IPS-15b (cell line): ENCODE results near the gene RPL5.

ENCODE experiments used
- H3K27me3 ChIP-seq: one replicate; pipeline ENCODE4 v1.6.1; 2013; ENCODE audit warnings: low read length; ENCODE audit not compliant: control insufficient read depth, insufficient read depth
- H3K36me3 ChIP-seq: one replicate; pipeline ENCODE4 v1.6.1; 2013; ENCODE audit warnings: low read length; ENCODE audit not compliant: control insufficient read depth, insufficient read depth
- H3K4me1 ChIP-seq: one replicate; pipeline ENCODE4 v1.6.1; 2013; ENCODE audit warnings: mild to moderate bottlenecking, low read length; ENCODE audit not compliant: control insufficient read depth, insufficient read depth
- H3K4me3 ChIP-seq: one replicate; pipeline ENCODE4 v1.5.1; 2013; ENCODE audit warnings: low read depth, low read length
- H3K9ac ChIP-seq: one replicate; pipeline ENCODE4 v1.6.1; 2013; ENCODE audit warnings: low read depth, mild to moderate bottlenecking, low read length
- H3K9me3 ChIP-seq: one replicate; pipeline ENCODE4 v1.6.1; 2013; ENCODE audit warnings: mild to moderate bottlenecking, low read length; ENCODE audit not compliant: control insufficient read depth, insufficient read depth

The RPL5 gene

GRCh38 chr1:92859400-92860039 is 27.7 kb downstream of the RPL5 start:
- Histone ChIP-seq H3K9me3 (no peaks in the 10 kb centered on the region), H3K9ac (no peak overlapping the region), H3K4me3 (no peak overlapping the region), H3K27me3 (no peaks in the 10 kb centered on the region), H3K4me1 (no peaks in the 10 kb centered on the region), H3K36me3 (no peaks in the 10 kb centered on the region)

- no peaks in the 10 kb centered on the region for H3K4me1 ChIP-seq
- no peaks in the 10 kb centered on the region for H3K27me3 ChIP-seq
- no peak overlapping the region for H3K4me3 ChIP-seq
- no peaks in the 10 kb centered on the region for H3K9me3 ChIP-seq
- no peaks in the 10 kb centered on the region for H3K36me3 ChIP-seq
- H3K9ac ChIP-seq = no peak overlapping the region
Observed at GRCh38 chr1:92862605-92863004, 30.8 kb downstream of the RPL5 start.

GRCh38 chr1:92864131-92864530 is 32.3 kb downstream of the RPL5 start:
- Histone ChIP-seq H3K36me3 (no peaks in the 10 kb centered on the region), H3K27me3 (no peaks in the 10 kb centered on the region)

GRCh38 chr1:92870591-92870990 is 38.8 kb downstream of the RPL5 start:
- Histone ChIP-seq H3K4me1 (no peaks in the 10 kb centered on the region), H3K9ac (no peak overlapping the region), H3K4me3 (no peak overlapping the region), H3K27me3 (no peaks in the 10 kb centered on the region), H3K36me3 (no peaks in the 10 kb centered on the region), H3K9me3 (no peaks in the 10 kb centered on the region)

More at GRCh38 chr1:92864131-92864530, 32.3 kb downstream of the RPL5 start:
- Histone ChIP-seq H3K4me1 (no peaks in the 10 kb centered on the region), H3K4me3 (no peak overlapping the region), H3K9ac (no peak overlapping the region), H3K9me3 (no peaks in the 10 kb centered on the region)

- H3K4me3 ChIP-seq = no peak overlapping the region
- H3K4me1 ChIP-seq = no peaks in the 10 kb centered on the region
- H3K27me3 ChIP-seq = no peaks in the 10 kb centered on the region
- H3K9ac ChIP-seq = no peak overlapping the region
- H3K9me3 ChIP-seq = no peaks in the 10 kb centered on the region
- H3K36me3 ChIP-seq = no peaks in the 10 kb centered on the region
Observed at GRCh38 chr1:92872719-92873118, 40.9 kb downstream of the RPL5 start.

GRCh38 chr1:92874987-92875386 is 43.1 kb downstream of the RPL5 start:
- Histone ChIP-seq H3K27me3 (no peaks in the 10 kb centered on the region), H3K9ac (no peak overlapping the region), H3K36me3 (no peaks in the 10 kb centered on the region), H3K9me3 (no peaks in the 10 kb centered on the region), H3K4me1 (no peaks in the 10 kb centered on the region), H3K4me3 (no peak overlapping the region)

- no peaks in the 10 kb centered on the region for H3K36me3 ChIP-seq
- no peaks in the 10 kb centered on the region for H3K27me3 ChIP-seq
- no peaks in the 10 kb centered on the region for H3K9me3 ChIP-seq
- H3K4me3 ChIP-seq = no peak overlapping the region
- no peak overlapping the region for H3K9ac ChIP-seq
- no peaks in the 10 kb centered on the region for H3K4me1 ChIP-seq
Observed at GRCh38 chr1:92876351-92876750, 44.5 kb downstream of the RPL5 start.

GRCh38 chr1:92877081-92877711 is 45.4 kb downstream of the RPL5 start:
- no peak overlapping the region for H3K4me3 ChIP-seq
- H3K36me3 ChIP-seq = no peaks in the 10 kb centered on the region
- no peaks in the 10 kb centered on the region for H3K4me1 ChIP-seq
- H3K9me3 ChIP-seq = no peaks in the 10 kb centered on the region
- H3K9ac ChIP-seq = no peak overlapping the region
- no peaks in the 10 kb centered on the region for H3K27me3 ChIP-seq

GRCh38 chr1:92877792-92878191 is 46.0 kb downstream of the RPL5 start:
- Histone ChIP-seq H3K36me3 (no peaks in the 10 kb centered on the region), H3K9ac (no peak overlapping the region), H3K27me3 (no peaks in the 10 kb centered on the region), H3K4me1 (no peaks in the 10 kb centered on the region), H3K4me3 (no peak overlapping the region), H3K9me3 (no peaks in the 10 kb centered on the region)

GRCh38 chr1:92879316-92879968 is 47.6 kb downstream of the RPL5 start:
- Histone ChIP-seq H3K4me3 (no peak overlapping the region), H3K9ac (no peak overlapping the region), H3K27me3 (no peaks in the 10 kb centered on the region), H3K4me1 (no peaks in the 10 kb centered on the region), H3K36me3 (no peaks in the 10 kb centered on the region), H3K9me3 (no peaks in the 10 kb centered on the region)

- H3K27me3 ChIP-seq = no peaks in the 10 kb centered on the region
- H3K4me1 ChIP-seq = no peaks in the 10 kb centered on the region
- H3K9me3 ChIP-seq = no peaks in the 10 kb centered on the region
Observed at GRCh38 chr1:92881391-92881790, 49.6 kb downstream of the RPL5 start.

GRCh38 chr1:92882819-92883218 is 51.0 kb downstream of the RPL5 start:
- Histone ChIP-seq H3K36me3 (no peaks in the 10 kb centered on the region), H3K4me1 (no peaks in the 10 kb centered on the region), H3K9me3 (no peaks in the 10 kb centered on the region), H3K27me3 (no peaks in the 10 kb centered on the region), H3K9ac (no peak overlapping the region), H3K4me3 (no peak overlapping the region)

More at GRCh38 chr1:92881391-92881790, 49.6 kb downstream of the RPL5 start:
- H3K36me3 ChIP-seq = no peaks in the 10 kb centered on the region
- H3K9ac ChIP-seq = no peak overlapping the region
- no peak overlapping the region for H3K4me3 ChIP-seq
